GM12891 (cell line): ENCODE results near the gene RHOV.

Experiments used
- DNase-seq: peaks from one replicate; pipeline ENCODE4 v3.0.0; 2011; ENCODE audit warnings: low spot score; ENCODE audit not compliant: insufficient read length
- FAIRE-seq: peaks from 2 replicates; lab custom pipeline; 2011; peaks lifted over from hg19 to GRCh38; lab: Jason Lieb, UNC
- PAX5 ChIP-seq: IDR thresholded peaks from 2 replicates; pipeline ENCODE4 v1.6.1; 2011; ENCODE audit warnings: low read length, moderate library complexity, mild to moderate bottlenecking; ENCODE audit not compliant: insufficient read depth, severe bottlenecking
- POLR2A ChIP-seq: IDR thresholded peaks from 2 replicates; pipeline ENCODE4 v1.6.1; 2011; ENCODE audit warnings: low read depth, low read length, control low read depth
- POLR2AphosphoS5 ChIP-seq: IDR thresholded peaks from 2 replicates; pipeline ENCODE4 v1.6.1; 2011; ENCODE audit warnings: low read depth, low read length, control low read depth
- POU2F2 ChIP-seq: IDR thresholded peaks from 2 replicates; pipeline ENCODE4 v1.6.1; 2011; ENCODE audit warnings: low read depth, mild to moderate bottlenecking, control low read depth, low read length, moderate library complexity
- SPI1 ChIP-seq: IDR thresholded peaks from 2 replicates; pipeline ENCODE4 v1.6.1; 2011; ENCODE audit warnings: low read depth, low read length, control low read depth
- TAF1 ChIP-seq: IDR thresholded peaks from 2 replicates; pipeline ENCODE4 v1.6.1; 2011; ENCODE audit warnings: low read depth, low read length, control low read depth

RHOV gene

GRCh38 chr15:40836020-40836419, 38.0 kb downstream of the RHOV start:
- FAIRE-seq: peak; percentile 41
- no peak for DNase-seq
- TF ChIP-seq POLR2A (no peak), POU2F2 (no peak), PAX5 (no peak), POLR2AphosphoS5 (no peak), SPI1 (no peak), TAF1 (no peak)

- TF ChIP-seq POLR2A (no peak), POLR2AphosphoS5 (no peak)
- FAIRE-seq (no peak), DNase-seq (no peak)
Measured at GRCh38 chr15:40832903-40833302, 41.1 kb downstream of the RHOV start.

- DNase-seq: no peak
- no peak for TF ChIP-seq PAX5
- TF ChIP-seq SPI1: no peak
- TF ChIP-seq POLR2A: no peak
- no peak for TF ChIP-seq POU2F2
- no peak for TF ChIP-seq POLR2AphosphoS5
- TF ChIP-seq TAF1: no peak
- no peak for FAIRE-seq
Measured at GRCh38 chr15:40831861-40832260, 42.2 kb downstream of the RHOV start.

GRCh38 chr15:40830884-40831283, 43.1 kb downstream of the RHOV start:
- no peak for TF ChIP-seq PAX5
- DNase-seq (no peak), FAIRE-seq (no peak)

- no peak for TF ChIP-seq PAX5
- no peak for TF ChIP-seq POLR2A
- TF ChIP-seq TAF1: no peak
- TF ChIP-seq SPI1: no peak
- no peak for TF ChIP-seq POLR2AphosphoS5
- TF ChIP-seq POU2F2: no peak
- DNase-seq: no peak
- FAIRE-seq: no peak
Measured at GRCh38 chr15:40829115-40829514, 44.9 kb downstream of the RHOV start.

- DNase-seq (no peak), FAIRE-seq (no peak)
- no peak for TF ChIP-seq POU2F2
- no peak for TF ChIP-seq PAX5
- no peak for TF ChIP-seq POLR2AphosphoS5
- TF ChIP-seq POLR2A: no peak
- no peak for TF ChIP-seq TAF1
- TF ChIP-seq SPI1: no peak
Measured at GRCh38 chr15:40828447-40829036, 45.5 kb downstream of the RHOV start, which contains the start of gene PPP1R14D. TSS of gene PPP1R14D (minus strand) at chr15:40828708. CDS start at chr15:40828641, 67 bp downstream.

GRCh38 chr15:40826423-40827075, 47.5 kb downstream of the RHOV start:
- DNase-seq: no peak
- TF ChIP-seq POLR2AphosphoS5: no peak
- TF ChIP-seq POLR2A: no peak
- TF ChIP-seq SPI1: no peak
- no peak for TF ChIP-seq TAF1
- TF ChIP-seq PAX5: no peak
- no peak for TF ChIP-seq POU2F2
- no peak for FAIRE-seq

GRCh38 chr15:40825661-40826422, 48.2 kb downstream of the RHOV start:
- DNase-seq (no peak), FAIRE-seq (no peak)
- TF ChIP-seq TAF1 (no peak), POLR2A (no peak), PAX5 (no peak), SPI1 (no peak), POLR2AphosphoS5 (no peak), POU2F2 (no peak)

- DNase-seq (no peak), FAIRE-seq (no peak)
- no peak for TF ChIP-seq POLR2AphosphoS5
- no peak for TF ChIP-seq SPI1
- TF ChIP-seq POLR2A: no peak
- TF ChIP-seq TAF1: no peak
- no peak for TF ChIP-seq POU2F2
- TF ChIP-seq PAX5: no peak
Measured at GRCh38 chr15:40823572-40824343, 50.3 kb downstream of the RHOV start.
